HG03097 (cell line): ENCODE measurements around the gene ME1.
"Not testable (repeated sequence)": the region's sequence is repeated elsewhere in the genome, so short reads cannot be mapped to it uniquely, and the experiment has no call there.

Experiments
- ATAC-seq: cut with Tn5 transposase; IDR thresholded peaks from one replicate; pipeline ENCODE4 v1.9.1; 2021; ENCODE audit not compliant: unreplicated experiment, low FRiP score

ME1 gene

DNA sequence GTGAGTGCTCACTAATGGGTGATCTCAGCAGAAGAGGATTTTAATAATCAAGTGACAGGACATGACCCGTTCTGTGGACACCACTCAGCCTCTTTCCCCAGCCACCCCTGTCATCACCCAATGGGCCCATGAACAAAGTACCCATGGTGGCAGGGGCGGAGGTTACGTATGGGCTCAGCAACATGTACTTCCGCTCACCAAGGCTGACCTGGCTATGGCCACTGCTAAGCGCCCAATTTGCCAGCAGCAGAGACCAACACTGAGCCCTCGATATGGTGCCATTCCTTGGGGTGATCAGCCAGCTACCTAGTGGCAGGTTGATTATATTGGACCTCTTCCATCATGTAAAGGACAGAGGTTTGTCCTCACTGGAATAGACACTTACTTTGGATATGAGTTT, 68.5 kb downstream of the ME1 start:
- ATAC-seq = not testable (repeated sequence)

DNA sequence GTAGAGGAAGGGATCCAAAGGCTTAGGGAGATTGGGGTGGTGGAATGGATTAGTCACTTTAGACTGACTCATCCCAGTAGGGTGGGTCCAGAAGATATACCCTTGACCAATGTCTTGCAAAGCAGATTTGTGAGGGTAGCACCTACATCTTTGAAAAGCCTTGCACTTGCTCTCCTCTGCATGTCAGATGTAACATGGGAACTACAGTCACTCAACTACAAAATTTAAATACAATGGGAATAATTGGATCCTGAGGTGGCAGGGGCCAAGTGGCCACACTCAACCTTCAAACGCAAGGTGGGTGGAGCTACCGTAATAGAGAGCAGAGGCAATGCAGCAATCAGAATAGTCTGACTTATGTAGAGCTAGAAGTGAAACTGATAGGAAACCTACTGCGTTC, 71.2 kb downstream of the ME1 start:
- ATAC-seq = no peak

- ATAC-seq = no peak
Measured at GRCh38 chr6:83354747-83355146, 76.1 kb downstream of the ME1 start.

DNA sequence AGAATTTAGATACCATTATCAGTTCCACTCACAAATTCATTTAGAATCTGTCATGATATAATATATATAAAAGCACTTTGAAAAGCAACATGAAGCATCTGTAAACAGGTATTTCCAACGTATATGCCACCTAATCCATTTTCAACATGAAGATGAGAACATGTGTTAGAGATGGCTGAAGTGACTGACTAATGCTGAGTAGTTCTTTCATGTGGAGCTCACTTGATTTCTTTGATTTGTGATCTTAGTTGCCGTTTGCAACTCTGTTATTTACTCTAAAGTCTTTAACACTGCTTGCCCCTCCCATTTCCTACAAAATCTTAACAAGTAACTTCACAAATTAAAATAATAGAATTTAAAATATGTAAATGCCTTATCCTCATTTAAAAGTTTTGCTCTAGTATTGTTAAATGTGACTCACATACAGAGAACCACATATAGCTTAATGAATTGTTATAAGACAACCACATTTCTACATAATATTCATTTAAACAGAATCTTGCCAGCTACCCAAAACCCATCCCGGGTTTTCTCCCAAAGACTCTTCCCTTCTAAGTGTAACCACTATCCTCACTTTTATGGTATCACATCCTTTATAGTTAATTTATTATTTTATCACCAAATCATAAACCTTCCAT, 78.3 kb downstream of the ME1 start:
- no peak for ATAC-seq

DNA sequence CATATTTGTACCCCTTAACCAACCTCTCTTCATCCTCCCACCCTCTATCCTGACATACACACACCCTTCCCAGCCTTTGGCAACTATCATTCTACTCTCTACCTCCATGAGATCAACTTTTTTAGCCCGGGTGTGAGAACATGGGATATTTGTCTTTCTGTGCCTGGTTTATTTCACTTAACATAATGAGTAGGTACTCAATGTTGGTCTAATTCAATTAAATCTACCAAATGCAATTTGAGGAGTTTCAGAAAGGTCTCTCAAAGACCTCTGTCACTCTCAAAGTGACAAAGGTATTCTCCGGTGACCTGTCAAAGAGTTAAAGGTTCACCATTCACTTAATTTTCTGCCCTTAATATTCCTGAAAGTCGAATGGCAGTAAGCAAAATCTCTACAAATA, 87.7 kb downstream of the ME1 start:
- no peak for ATAC-seq

DNA sequence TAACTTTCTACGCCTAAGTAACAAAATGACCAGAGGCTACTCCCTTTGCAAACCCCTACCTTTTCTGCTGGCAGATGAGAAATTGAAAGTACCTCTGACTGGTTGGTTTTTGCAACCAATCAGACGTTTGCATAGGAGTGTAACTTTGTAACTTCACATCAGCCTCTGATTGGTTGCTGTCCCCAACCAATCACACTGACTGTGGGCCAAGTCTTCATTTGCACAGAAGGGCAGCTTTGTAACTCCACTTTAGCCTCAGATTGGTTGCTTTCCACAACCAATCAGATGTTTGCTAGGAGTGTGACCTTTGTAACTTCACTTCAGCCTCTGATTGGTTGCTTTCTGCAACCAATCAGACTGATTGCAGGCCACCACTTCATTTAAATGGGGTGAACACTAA, 89.1 kb downstream of the ME1 start:
- ATAC-seq = no peak

DNA sequence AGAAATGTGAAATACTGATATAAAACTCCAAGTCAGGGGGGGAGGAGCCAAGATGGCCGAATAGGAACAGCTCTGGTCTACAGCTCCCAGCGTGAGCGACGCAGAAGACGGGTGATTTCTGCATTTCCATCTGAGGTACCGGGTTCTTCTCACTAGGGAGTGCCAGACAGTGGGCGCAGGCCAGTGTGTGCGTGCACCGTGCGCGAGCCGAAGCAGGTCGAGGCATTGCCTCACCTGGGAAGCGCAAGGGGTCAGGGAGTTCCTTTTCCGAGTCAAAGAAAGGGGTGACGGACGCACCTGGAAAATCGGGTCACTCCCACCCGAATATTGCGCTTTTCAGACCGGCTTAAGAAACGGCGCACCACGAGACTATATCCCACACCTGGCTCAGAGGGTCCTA, 96.9 kb downstream of the ME1 start:
- ATAC-seq = not testable (repeated sequence)

- no peak for ATAC-seq
Measured at GRCh38 chr6:83333500-83333899, 97.4 kb downstream of the ME1 start.

DNA sequence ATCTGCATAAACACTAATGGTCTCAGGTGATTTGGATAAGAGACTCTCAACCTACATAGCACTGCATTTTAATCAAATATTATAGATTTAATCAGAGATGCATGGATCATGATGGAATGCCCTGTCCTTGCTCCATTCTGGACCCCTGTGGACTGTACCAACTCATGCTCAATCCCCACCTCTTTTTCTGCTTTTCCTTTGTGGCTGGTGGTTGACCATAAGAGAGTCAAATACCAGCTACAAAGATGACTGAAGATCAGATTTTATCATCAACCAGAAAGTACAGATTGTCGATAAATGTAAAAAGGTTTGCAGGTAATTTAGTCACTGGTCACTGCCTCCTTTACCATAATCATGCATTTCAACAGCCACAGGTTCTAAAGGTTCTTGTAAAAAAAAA, 116.2 kb downstream of the ME1 start:
- no peak for ATAC-seq

DNA sequence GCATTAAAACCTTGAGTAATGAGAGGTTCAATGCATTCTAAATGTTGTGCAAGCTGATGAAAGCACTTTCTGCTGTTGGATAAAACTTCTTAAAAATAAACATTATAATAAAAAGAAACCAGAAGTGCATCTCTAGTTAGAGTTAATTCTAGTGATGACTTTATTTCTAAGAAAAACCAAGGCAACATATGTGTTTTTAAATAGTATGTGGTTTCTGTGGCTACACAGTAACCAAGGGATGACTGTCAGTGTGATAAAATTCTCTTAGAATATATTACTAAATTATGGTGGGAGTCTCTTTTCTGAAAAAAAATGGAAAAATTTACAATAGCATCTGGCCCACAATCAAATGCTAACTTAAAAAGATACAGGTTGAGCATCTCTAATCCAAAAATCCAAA, 117.0 kb downstream of the ME1 start:
- no peak for ATAC-seq

DNA sequence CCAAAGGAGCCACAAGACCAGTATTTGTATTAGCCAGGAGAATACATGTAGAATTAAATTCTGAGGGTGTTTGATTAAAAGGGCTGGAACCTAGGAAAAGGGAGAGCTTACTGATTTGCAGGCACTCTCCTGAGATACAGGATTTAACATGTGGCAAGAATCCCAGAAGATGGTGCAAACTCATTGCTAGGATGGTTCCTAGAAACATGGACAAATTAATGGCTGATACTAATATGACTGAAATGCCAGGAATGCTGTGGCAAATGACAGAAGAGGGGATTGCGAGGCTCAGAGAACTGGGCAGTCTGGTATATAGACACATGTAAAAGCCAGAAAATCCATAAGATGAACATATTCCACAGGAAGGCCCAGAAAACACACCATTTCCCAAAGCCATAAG, 119.6 kb downstream of the ME1 start:
- ATAC-seq = no peak

DNA sequence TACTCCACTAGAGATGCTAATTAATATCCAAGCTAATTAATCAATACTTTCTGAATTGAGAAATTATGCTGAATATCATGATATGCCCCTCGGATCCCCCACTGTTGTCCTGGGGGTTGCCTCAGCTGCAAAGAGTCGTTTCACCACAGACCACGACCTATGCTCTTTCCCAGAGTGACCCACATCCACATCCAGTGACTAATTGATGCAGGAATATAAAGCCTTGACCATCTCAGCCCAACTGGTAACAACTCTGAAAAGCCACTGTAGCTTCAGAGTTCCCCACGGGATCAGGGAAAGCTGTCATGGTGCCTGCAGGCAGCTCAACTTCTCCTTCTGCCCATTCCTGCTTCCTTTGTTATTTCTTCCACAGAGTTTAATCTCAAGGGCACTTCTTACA, 120.8 kb downstream of the ME1 start:
- ATAC-seq = no peak

DNA sequence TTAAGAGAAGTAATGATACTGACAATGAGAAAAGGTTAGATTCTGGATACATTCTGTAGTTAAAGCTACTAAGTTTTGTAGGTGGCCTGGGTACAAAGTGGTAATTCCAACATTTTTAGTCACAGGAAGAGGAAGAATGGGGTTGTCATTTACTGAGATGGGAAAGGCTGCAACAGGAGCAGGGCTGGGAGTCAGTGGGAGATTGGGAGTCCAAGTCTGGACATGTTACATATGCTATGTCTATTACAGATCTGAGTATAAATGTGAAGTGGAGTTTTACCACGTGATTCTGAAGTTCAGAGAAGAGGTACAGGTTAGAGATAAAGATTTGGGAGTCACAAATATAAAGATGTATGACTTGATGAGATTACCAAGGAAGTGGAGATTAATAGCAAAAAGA, 121.5 kb downstream of the ME1 start:
- ATAC-seq = no peak

DNA sequence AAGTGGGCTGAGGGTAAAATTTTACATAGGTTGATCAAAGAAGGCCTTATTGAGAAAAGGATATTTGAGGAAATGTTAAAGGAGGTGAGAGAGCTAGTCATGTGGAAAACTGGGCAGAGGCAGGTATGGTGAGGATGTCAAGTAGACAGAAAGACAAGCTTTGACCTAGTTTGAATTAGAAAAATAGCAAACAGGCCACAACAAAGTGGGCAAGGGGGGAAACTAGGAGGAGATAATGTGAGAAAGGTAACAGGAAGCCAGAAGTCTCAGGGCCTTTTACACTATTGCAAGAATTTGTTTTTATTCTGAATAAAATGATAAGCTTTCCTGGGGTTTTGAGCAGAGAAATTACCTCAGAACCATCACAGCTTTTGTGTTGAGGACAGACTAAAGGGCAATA, 122.0 kb downstream of the ME1 start:
- ATAC-seq = no peak

DNA sequence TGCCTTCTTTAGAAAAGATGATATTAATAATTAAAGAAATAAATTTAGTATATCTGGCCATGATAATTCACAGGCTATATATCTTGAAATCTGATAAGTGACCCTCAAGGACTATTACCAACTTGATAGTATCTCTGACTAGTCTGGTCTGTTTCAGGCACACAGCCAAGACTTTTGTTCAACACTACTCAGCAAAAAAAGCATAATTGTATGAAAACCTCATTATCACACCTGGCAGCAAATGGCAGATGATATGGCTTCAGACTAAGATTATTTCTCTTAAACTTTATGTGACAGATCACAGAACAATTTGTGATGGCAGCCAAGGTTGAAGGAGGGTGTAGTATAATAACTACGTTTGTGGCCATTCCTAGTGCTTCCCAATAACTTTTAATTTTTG, 123.0 kb downstream of the ME1 start:
- ATAC-seq = no peak

GRCh38 chr6:83303426-83303825, 127.4 kb downstream of the ME1 start:
- ATAC-seq = no peak

GRCh38 chr6:83294676-83295075, 136.2 kb downstream of the ME1 start:
- no peak for ATAC-seq

GRCh38 chr6:83292900-83293843, 137.7 kb downstream of the ME1 start:
- peak; percentile 95 for ATAC-seq

GRCh38 chr6:83287298-83287697, 143.6 kb downstream of the ME1 start:
- ATAC-seq = not testable (repeated sequence)

DNA sequence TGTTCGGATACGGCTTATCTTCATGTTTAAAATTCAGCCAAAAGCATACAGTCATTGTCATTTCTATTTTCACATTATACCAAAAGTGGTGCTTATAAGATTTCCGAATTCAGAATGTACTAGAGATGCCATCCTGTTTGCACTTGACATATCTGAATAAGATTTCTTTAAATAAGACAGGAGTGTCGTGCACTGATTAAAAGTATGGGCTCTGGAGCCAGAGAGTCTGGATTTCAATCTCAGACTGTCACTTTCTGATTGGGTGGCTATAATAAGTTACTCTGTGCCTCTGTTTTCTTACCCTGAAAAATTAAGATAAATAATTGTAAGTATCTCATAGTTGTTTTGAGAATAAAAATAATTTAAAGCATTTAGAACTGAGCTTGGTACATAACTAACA, 144.9 kb downstream of the ME1 start:
- no peak for ATAC-seq

DNA sequence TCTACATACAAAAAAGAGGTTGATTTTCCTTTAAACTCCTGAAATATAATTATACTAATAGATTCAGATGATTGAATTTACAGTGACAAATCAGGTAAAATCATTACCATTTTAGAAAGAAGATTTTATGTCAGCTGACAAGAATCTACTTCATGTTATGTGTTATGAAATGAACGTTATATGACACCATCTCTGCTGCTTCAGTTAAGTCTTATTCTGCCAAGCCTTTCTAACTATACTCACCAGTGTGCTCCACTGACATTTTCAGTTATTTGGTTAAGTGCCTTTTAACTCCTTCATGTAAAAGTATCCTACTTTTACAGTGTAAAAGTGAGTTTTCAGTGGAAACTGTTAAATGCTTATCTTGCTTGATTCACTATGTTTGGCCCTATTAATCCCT, 157.3 kb downstream of the ME1 start:
- ATAC-seq = no peak
